Measurements from ENCODE around the gene FOXRED1. TPM values are rescaled to one million over a fixed set of nuclear protein-coding genes. Genes with fewer than 3 reads are reported as not detected.

FOXRED1 gene
- total RNA-seq, 1 experiment from 2014 or later, result 34.4 TPM

DNA sequence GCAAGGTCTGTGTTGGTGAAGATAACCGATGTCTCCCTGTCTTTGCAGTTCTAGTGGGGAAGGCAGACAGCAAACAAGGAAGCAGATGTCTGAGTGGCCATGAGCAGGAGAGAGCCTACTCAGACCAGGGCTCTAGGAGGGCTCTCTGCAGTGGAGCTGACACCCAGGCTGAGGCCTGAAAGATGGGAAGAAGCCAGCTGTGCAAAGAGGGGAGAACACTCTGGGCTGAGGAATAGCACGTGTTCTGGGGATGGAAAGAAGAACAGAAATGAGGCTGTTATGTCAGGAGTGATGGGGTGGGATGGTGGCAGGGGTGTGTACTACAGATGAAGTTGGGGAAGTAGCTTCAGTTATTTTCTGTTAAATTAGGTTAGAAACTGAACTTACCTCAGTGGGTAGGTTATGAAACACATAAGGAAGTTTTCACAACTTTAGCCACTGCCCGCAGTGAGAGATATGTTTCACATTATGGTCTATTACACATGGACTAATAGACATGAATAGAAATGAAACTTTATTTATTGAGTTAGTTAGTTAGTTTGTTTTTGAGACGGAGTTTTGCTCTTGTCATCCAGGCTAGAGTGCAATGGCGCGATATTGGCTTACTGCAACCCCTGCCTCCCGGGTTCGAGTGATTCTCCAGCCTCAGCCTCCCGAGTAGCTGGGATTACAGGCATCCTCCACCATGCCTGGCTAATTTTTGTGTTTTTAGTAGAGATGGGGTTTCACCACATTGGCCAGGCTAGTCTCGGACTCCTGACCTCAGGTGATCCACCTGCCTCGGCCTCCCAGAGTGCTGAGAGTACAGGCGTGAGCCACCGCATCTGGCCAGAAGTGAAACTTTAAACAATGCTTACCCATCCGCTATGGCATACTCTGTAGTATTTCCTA lies 42.7 kb downstream of the FOXRED1 start:
- no peak for DNase-seq (ENCODE audit: low read depth)

DNA sequence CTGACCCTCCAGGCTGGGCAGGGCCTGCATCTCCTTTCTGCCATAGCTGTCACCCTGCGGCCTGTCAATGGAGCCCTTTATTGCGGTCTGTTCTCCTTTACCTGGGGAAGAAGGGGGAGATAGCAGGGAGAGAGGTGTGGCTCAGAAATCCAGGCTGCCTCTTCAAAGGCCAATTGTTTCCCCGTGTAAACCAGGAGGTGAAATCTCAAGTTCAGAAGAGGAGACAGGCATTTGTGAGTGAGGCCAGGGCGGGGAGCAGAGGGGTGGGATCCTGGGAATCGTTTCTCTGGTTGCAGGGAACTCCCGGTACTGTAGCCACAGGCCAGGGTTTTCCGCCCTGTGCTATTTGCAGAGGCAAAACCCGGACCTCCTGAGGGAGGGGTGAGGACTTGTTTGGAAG lies 44.0 kb downstream of the FOXRED1 start:
- no peak for DNase-seq (ENCODE audit: low read depth)

DNA sequence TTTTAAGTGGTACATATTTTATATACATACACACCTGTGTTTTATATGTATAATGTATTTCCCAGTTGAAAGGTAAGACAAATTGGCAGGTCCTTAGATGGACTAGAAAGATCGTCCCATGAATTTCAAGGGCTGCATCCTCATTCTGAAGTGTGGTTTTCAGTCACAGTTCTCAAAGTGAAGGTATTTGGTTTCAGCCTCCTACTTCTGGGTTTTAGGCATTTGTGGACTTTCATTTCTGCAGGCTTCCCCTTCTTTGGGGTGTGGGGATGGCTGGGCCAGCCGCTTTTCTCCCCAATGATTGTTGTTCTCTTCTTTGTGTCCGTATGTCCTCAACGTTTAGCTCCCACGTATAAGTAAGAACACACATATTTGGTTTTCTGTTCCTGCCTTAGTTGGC lies 44.9 kb downstream of the FOXRED1 start:
- DNase-seq (ENCODE audit: low read depth), result no peak

DNA sequence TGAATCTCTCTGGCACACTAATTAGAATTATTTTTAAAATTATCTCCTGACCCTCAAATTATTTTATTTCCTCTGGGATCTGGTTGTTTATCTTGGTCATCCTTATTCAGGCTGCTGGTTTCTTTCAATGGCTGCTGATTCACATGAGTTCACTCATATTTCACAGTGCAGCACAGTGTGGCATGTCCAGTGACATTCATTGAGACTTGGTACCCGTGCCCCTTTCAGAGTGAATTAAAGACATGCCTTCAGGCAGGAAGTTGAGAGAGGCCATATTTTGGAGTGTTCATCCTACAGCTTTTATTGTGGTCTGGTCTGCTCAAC lies 48.4 kb downstream of the FOXRED1 start:
- no peak for DNase-seq (ENCODE audit: low read depth)

DNA sequence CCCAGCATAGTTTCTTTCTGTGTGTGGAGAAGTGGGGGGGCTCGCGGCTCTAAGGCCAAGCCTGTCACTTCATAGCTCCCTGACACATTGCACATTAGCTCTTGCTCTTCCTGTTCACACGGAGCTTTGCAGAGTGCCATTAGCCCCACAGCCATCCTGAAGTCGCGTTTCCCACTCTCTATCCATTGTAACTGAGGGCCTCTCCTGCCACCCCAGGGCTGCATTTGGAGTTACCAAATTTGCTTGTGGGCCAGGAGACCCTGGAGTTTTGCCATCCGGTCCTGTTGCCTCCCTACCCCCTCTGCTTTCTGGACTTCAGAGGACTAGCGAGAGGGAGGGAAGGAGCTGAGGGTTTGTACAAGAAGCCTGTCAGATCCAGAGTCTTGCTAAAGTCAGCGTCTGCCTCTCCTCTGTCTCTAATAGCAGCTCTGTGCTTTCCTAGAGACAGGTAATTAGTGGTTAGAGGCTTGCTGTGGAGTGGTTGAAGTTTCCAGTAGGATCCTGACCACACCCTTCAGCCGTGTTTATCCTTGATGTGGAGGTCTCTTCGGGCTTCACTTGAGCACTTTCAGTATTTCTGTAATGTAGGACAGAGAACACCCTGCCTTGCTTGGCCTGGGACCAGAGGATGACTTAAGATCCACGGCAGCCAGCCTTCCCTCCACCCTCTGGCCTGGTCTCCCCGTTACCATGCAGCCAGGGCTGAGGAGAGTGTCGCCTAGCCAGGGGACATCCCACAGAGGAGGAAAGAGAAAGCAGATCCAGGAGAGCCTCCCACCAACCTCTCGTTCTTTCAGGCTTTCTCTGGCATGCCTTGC lies 49.0 kb downstream of the FOXRED1 start:
- DNase-seq (ENCODE audit: low read depth), result peak; percentile 46

DNA sequence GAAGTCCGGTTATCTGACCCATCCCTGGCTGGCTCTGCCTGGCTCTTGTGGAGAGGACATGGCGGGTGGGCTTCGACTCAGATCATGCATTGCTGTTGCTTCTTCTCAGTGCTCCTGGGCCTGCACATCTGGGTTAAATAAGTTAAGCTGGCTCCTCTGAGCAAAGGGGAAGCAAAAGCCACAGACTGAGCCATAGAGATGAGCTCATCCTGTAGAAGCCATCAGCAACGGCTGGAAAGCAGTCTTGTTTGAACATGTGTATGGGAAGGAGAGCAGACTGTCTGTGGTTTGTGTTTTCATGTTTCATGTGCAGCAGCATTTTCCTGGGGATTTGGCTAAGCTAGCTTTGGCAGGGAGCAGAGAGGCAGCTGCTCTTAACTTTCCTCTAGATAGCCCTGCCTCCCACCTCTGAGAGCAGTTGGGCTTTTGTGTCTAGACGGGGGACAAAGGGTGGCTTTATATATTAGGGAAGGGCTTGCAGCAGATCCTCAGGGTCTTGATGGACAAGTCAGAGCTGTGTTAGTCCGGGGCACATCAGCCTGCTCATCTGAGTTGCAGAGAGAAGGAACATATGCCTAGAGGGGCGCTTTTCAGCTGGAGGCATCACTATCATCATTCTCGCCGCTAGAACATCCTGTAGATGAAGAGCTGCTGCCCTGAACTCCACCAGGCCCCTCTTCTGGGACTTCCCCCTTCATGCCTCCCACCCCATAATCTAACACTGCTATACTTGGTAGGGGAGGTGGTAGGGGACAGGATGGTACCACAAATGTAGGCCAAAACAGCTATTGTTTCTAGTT lies 49.8 kb downstream of the FOXRED1 start:
- peak; percentile 95 for DNase-seq (ENCODE audit: low read depth)

DNA sequence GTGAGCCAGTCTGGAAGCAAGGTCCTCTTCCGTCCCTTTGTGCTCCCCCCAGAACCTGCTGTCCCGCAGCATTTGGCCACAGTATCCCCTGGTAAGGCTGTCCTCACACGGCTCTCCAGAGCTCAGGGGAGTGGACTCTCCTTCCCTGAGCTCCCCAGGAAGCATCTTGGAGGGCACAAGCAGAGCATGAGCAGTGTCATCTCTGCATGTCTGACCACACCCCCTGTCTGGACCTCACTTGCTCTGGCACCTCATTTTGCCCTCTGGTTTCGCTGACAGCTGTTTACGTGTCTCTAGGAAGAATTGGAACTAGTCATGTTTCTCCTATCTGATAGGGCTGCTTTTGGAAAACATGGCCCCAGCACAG lies 50.4 kb downstream of the FOXRED1 start:
- peak; percentile 41 for DNase-seq (ENCODE audit: low read depth)

DNA sequence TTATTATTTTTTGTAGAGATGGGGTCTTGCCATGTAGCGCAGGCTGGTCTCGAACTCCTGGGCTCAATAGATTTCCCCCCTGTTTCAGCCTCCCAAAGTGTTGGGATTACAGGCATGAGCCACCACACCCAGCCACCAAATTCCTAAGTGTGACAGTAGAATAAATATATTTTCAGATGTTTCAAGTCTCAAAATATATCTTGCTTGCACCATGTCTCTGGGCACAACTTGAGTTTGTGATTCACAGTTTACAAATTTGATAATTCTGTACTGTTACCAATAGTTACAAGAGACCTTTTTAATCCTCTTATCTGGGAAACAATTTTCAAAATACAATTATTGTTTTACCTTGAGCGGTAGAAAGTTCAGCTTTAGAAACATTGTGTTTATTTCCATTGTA lies 54.0 kb downstream of the FOXRED1 start:
- DNase-seq (ENCODE audit: low read depth), result no peak

DNA sequence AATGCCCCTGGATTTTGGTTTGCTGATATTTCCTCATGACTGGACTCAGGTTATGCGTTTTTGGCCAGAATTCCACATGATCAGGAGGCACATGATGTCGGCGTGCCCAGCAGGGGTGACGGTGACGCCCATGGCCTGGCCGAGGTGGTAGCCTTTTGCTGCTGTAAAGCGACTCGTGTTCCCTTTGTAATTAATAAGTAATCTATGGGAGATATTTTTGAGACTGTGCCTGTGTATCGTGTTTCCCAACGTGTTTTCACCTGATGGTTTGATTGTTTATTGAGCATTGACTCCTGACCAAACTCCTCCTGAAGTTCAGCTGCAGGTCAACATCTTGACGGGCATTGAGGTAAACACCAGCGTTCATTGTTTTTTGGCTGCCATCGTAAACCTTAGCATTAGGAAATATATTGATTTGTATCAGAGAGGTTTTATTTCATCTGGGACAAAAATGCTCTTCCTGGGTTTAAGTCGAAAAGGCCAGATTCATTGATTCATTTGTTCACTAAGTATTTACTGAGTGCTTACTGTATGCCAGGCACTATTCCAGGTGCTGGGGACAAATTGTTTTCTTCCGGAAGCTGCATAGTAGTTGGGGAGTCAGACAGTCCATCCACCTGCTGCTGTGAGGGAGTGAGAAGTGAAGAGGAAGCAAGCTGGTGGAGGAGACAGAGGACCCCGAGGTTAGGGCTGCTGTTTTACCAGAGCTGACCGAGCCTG lies 58.5 kb downstream of the FOXRED1 start:
- no peak for DNase-seq (ENCODE audit: low read depth)

Other genes starting within 250 kb of the FOXRED1 start
- gene CDON, start 206.3 kb upstream of the FOXRED1 start, total RNA-seq (2014; rRNA removed), result 22.6 and 40.3 TPM in 2 replicates
- 22.4 and 33.3 TPM in 2 replicates for gene RPUSD4, start 57.5 kb upstream of the FOXRED1 start, total RNA-seq (2014; rRNA removed)
- gene FAM118B, start 57.4 kb upstream of the FOXRED1 start, total RNA-seq (2014; rRNA removed), result 26.2 and 35.2 TPM in 2 replicates
- gene SRPRA, start 259 bp upstream of the FOXRED1 start, total RNA-seq (2014; rRNA removed), result 121 and 127 TPM in 2 replicates
- 5.0 TPM in 2 replicates for gene TIRAP, start 13.9 kb downstream of the FOXRED1 start, total RNA-seq (2014; rRNA removed)
- 30.1 and 30.8 TPM in 2 replicates for gene DCPS, start 34.9 kb downstream of the FOXRED1 start, total RNA-seq (2014; rRNA removed)
- gene ST3GAL4, start 86.5 kb downstream of the FOXRED1 start, total RNA-seq (2014; rRNA removed), result 36.2 and 36.3 TPM in 2 replicates